HepG2 (cell line): ENCODE measurements around the gene MTCL1. TPM values are rescaled to one million over a fixed set of nuclear protein-coding genes. Genes with fewer than 3 reads are reported as not detected.

Experiments
- ATAC-seq: fragments of 200-7000 bp; cut with Tn5 transposase; 3 replicates; pipeline ENCODE4 v1.9.1; 2020; ENCODE audit warnings: mild to moderate bottlenecking, moderate library complexity
- BruUV-seq: library from RNA; stranded (reverse); fragments of 400-500 nt; replicated peaks from 2 replicates; lab custom pipeline; 2021; lab: Mats Ljungman, UMichigan
- CTCF ChIA-PET: fragments of 300-600 bp; formaldehyde crosslinking; extraction: SDS; loops from one replicate; lab custom pipeline; 2021; ENCODE audit warnings: low total read pairs, inconsistent platforms, low intra/inter-chr PET ratio; lab: Yijun Ruan, JAX
- POLR2A ChIA-PET: fragments of 350-600 bp; sonication (Branson Sonifier 250); formaldehyde crosslinking; loops from one replicate; lab custom pipeline; 2020; ENCODE audit warnings: antibody characterized with exemption, inconsistent platforms; lab: Yijun Ruan, JAX
- DNase-seq: peaks from one replicate; pipeline ENCODE4 v3.0.0-alpha.2; 2015; ENCODE audit warnings: low spot score
- FAIRE-seq: peaks from 3 replicates; lab custom pipeline; 2011; peaks lifted over from hg19 to GRCh38; lab: Jason Lieb, UNC
- H2AFZ ChIP-seq: one replicate; pipeline ENCODE4 v1.6.1; 2011; ENCODE audit warnings: low read length, inconsistent platforms
- H3K27ac ChIP-seq: fragments of 300-600 bp; 3 replicates; pipeline ENCODE4 v1.8.0; 2011; ENCODE audit warnings: mixed run types, mild to moderate bottlenecking, mixed read lengths, low read length, inconsistent platforms; ENCODE audit not compliant: insufficient read depth; ENCODE audit errors: extremely low read length
- H3K27me3 ChIP-seq, 2 experiments: fragments of 200-600 bp in 1 of 2; 2 replicates in 1 of 2; 3 replicates in 1 of 2; pipeline versions ENCODE4 v1.6.0 to v1.8.0; 2011; ENCODE audit warnings: low read length in 2 of 2, mild to moderate bottlenecking in 2 of 2, moderate library complexity in 2 of 2, inconsistent platforms in 1 of 2; ENCODE audit not compliant: insufficient read depth in 2 of 2, control insufficient read depth in 1 of 2
- H3K36me3 ChIP-seq, 2 experiments: fragments of 200-600 bp in 1 of 2; replicated peaks in 1 of 2; 2 replicates in 1 of 2; 3 replicates in 1 of 2; pipeline versions ENCODE4 v1.5.1 to v1.8.0; 2011; ENCODE audit warnings: low read length in 2 of 2, inconsistent platforms in 1 of 2; ENCODE audit not compliant: insufficient read depth in 2 of 2, control insufficient read depth in 1 of 2
- H3K4me1 ChIP-seq: 2 replicates; pipeline ENCODE4 v1.5.1; 2012; ENCODE audit warnings: low read length, inconsistent platforms; ENCODE audit not compliant: insufficient read depth
- H3K4me2 ChIP-seq: 2 replicates; pipeline ENCODE4 v1.6.0; 2011; ENCODE audit warnings: low read depth, low read length, inconsistent platforms
- H3K4me3 ChIP-seq, 3 experiments: fragments of 200-600 bp in 1 of 3; sonication (generic), shearing (Covaris generic) in 1 of 3; replicated peaks in 1 of 3; 2 replicates each; pipeline ENCODE4 v1.5.1; 2011 to 2016; ENCODE audit warnings: low read length in 3 of 3, inconsistent platforms in 2 of 3, low read depth in 2 of 3, mild to moderate bottlenecking in 2 of 3, control low read depth in 1 of 3, mixed read lengths in 1 of 3; ENCODE audit not compliant: insufficient read depth in 1 of 3
- H3K79me2 ChIP-seq: one replicate; pipeline ENCODE4 v1.6.1; 2011; ENCODE audit warnings: low read length, inconsistent platforms; ENCODE audit not compliant: insufficient read depth
- H3K9ac ChIP-seq: 2 replicates; pipeline ENCODE4 v1.6.0; 2011; ENCODE audit warnings: mild to moderate bottlenecking, low read depth, low read length, inconsistent platforms; ENCODE audit not compliant: insufficient read depth
- H3K9me3 ChIP-seq: 2 replicates; pipeline ENCODE4 v1.5.1; 2012; ENCODE audit warnings: mild to moderate bottlenecking, low read length
- H4K20me1 ChIP-seq: 2 replicates; pipeline ENCODE4 v1.6.0; 2011; ENCODE audit warnings: inconsistent platforms, mild to moderate bottlenecking, low read length, moderate library complexity; ENCODE audit not compliant: insufficient read depth
- AHR ChIP-seq: IDR thresholded peaks from 2 replicates; pipeline ENCODE4 v1.6.1; 2018; ENCODE audit warnings: missing genetic modification reagents, missing compliant biosample characterization
- CCDC6 ChIP-seq: sonication (generic); formaldehyde crosslinking; IDR thresholded peaks from 2 replicates; pipeline ENCODE4 v1.8.1; 2022; ENCODE audit warnings: mild to moderate bottlenecking, missing genetic modification reagents, moderate library complexity
- FLYWCH1 ChIP-seq: sonication (generic); formaldehyde crosslinking; IDR thresholded peaks from 2 replicates; pipeline ENCODE4 v1.8.1; 2023; ENCODE audit warnings: mild to moderate bottlenecking, missing genetic modification reagents
- KAT8 ChIP-seq: IDR thresholded peaks from 2 replicates; pipeline ENCODE4 v1.6.1; 2016; ENCODE audit warnings: missing genetic modification reagents, missing compliant biosample characterization
- PHF5A ChIP-seq: IDR thresholded peaks from one replicate; pipeline ENCODE4 v1.6.1; 2018; ENCODE audit warnings: low read depth, missing genetic modification reagents; ENCODE audit not compliant: unreplicated experiment
- RFXANK ChIP-seq: IDR thresholded peaks from 2 replicates; pipeline ENCODE4 v1.6.1; 2016
- RFXAP ChIP-seq: sonication (generic); formaldehyde crosslinking; IDR thresholded peaks from 2 replicates; pipeline ENCODE4 v1.4.0; 2020; ENCODE audit warnings: missing genetic modification reagents, borderline replicate concordance
- ZFX ChIP-seq: sonication (generic); formaldehyde crosslinking; IDR thresholded peaks from 2 replicates; pipeline ENCODE4 v1.4.0; 2020; ENCODE audit warnings: mild to moderate bottlenecking, low read depth, missing genetic modification reagents, moderate library complexity
- ZNF549 ChIP-seq: sonication (generic); formaldehyde crosslinking; IDR thresholded peaks from 2 replicates; pipeline ENCODE4 v1.5.0; 2020; ENCODE audit warnings: missing genetic modification reagents
- ZNF672 ChIP-seq: sonication (generic); formaldehyde crosslinking; IDR thresholded peaks from 2 replicates; pipeline ENCODE4 v1.8.1; 2022; ENCODE audit warnings: missing genetic modification reagents
- WGBS: methylation state at CpG from one replicate; pipeline ENCODE4 v1.1.6; 2017; ENCODE audit warnings: low lambda C conversion rate; 5-methylcytosine and 5-hydroxymethylcytosine counted together
- in situ Hi-C: cut with HindIII; loops from 2 replicates; pipeline ENCODE4 v1.10.0; 2017; ENCODE audit warnings: low pct_unique_long_range_greater_than_20kb; ENCODE audit not compliant: extremely low pct_ligation_motif_present
- intact Hi-C: fragments of 100-400 bp; cut with micrococcal nuclease; formaldehyde crosslinking; loops from one replicate; pipeline ENCODE4 v1.10.0; 2022; ENCODE audit not compliant: unreplicated experiment
- polyA plus RNA-seq, 8 experiments: library from polyadenylated mRNA; depleted of rRNA in 3 of 8; stranded (reverse) in 7 of 8; unstranded in 1 of 8; fragments of >200 nt; fragmentation: Illumina TruSeq in 4 of 8; extraction: Trizol in 4 of 8; gene quantifications; 2 replicates each; pipeline versions ENCODE4 v1.2.1 to v1.2.3, GENCODE V29; 2011 to 2016; ENCODE audit warnings: low read depth in 4 of 8, missing spikeins in 1 of 8, mixed read lengths in 1 of 8; ENCODE audit not compliant: insufficient read depth in 1 of 8
- total RNA-seq, 5 experiments: library from RNA; depleted of rRNA; stranded (reverse); fragments of >200 nt; fragmentation: Illumina TruSeq; extraction: Trizol; gene quantifications; 2 replicates each; pipeline ENCODE4 v1.2.3, GENCODE V29; 2016; ENCODE audit warnings: low read depth in 1 of 5
- TF ChIP-seq, protein P1 (sequence below): sonication (generic); formaldehyde crosslinking; IDR thresholded peaks from 2 replicates; pipeline ENCODE4 v1.4.0; 2020; ENCODE audit warnings: missing genetic modification reagents, borderline replicate concordance
- TF ChIP-seq, protein P2 (sequence below), 2 experiments: sonication (generic) in 1 of 2; formaldehyde crosslinking in 1 of 2; IDR thresholded peaks; 2 replicates each; pipeline versions ENCODE4 v1.4.0 to v1.6.1; 2018 to 2020; ENCODE audit warnings: missing genetic modification reagents in 2 of 2, borderline replicate concordance in 1 of 2, low read depth in 1 of 2, mild to moderate bottlenecking in 1 of 2, missing biosample characterization in 1 of 2

The MTCL1 gene
- total and polyA plus RNA-seq, 2 of the 13 experiments (the other 11 are each of a cell fraction or from before 2014, with no cell fraction given), result 3.1 to 3.2 TPM

DNA sequence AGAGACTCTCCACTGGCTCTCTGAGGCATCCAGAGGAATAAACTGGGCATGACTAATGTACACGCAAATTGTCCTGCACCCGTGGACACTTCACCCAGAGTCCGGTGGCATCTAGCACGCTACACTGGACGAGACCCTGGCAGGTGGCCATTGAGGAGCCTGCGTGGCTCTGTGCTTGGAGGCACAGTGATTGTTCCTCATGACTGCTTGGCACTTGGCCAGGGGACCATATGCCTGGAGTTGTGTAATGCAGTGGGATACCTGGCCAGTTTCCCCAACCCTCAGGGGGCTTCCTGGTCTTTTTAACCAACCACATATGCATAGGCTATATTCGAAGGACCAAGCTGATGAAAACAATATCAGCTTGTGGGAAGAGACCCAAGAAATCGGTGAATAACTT is 66.6 kb downstream of the MTCL1 start:
- POLR2A ChIA-PET, result no interaction called here

More for the DNA sequence above, 66.6 kb downstream of the MTCL1 start:
- FAIRE-seq (no peak), DNase-seq (no peak), ATAC-seq (no peak)
- 77% methylated on average over 8 of the region's 8 CpGs for WGBS
- in situ Hi-C loops, result no loop called here
- Histone ChIP-seq H3K4me3 (no peak overlapping the region), H3K79me2 (no peaks in the 10 kb centered on the region), H3K27ac (no peak overlapping the region), H3K9me3 (no peaks in the 10 kb centered on the region), H4K20me1 (no peaks in the 10 kb centered on the region), H3K27me3 (no peaks in the 10 kb centered on the region), H3K4me2 (no peak overlapping the region), H3K36me3 (no peaks in the 10 kb centered on the region), H3K9ac (no peak overlapping the region), H2AFZ (no peak overlapping the region), H3K4me1 (no peaks in the 10 kb centered on the region)
- CTCF ChIA-PET, result no interaction called here
- TF ChIP-seq CCDC6 (CRISPR knock-in tag) (no peak), RFXANK (no peak), AHR (CRISPR knock-in tag) (no peak), ZFX (no peak), KAT8 (no peak), ZNF672 (CRISPR knock-in tag) (no peak), RFXAP (no peak), PHF5A (CRISPR knock-in tag) (no peak), FLYWCH1 (no peak), ZNF549 (CRISPR knock-in tag) (no peak)
- TF ChIP-seq, protein P1, sequence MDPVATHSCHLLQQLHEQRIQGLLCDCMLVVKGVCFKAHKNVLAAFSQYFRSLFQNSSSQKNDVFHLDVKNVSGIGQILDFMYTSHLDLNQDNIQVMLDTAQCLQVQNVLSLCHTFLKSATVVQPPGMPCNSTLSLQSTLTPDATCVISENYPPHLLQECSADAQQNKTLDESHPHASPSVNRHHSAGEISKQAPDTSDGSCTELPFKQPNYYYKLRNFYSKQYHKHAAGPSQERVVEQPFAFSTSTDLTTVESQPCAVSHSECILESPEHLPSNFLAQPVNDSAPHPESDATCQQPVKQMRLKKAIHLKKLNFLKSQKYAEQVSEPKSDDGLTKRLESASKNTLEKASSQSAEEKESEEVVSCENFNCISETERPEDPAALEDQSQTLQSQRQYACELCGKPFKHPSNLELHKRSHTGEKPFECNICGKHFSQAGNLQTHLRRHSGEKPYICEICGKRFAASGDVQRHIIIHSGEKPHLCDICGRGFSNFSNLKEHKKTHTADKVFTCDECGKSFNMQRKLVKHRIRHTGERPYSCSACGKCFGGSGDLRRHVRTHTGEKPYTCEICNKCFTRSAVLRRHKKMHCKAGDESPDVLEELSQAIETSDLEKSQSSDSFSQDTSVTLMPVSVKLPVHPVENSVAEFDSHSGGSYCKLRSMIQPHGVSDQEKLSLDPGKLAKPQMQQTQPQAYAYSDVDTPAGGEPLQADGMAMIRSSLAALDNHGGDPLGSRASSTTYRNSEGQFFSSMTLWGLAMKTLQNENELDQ, result no peak
- TF ChIP-seq, protein P2, sequence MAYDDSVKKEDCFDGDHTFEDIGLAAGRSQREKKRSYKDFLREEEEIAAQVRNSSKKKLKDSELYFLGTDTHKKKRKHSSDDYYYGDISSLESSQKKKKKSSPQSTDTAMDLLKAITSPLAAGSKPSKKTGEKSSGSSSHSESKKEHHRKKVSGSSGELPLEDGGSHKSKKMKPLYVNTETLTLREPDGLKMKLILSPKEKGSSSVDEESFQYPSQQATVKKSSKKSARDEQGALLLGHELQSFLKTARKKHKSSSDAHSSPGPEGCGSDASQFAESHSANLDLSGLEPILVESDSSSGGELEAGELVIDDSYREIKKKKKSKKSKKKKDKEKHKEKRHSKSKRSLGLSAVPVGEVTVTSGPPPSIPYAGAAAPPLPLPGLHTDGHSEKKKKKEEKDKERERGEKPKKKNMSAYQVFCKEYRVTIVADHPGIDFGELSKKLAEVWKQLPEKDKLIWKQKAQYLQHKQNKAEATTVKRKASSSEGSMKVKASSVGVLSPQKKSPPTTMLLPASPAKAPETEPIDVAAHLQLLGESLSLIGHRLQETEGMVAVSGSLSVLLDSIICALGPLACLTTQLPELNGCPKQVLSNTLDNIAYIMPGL (CRISPR knock-in tag; IDR thresholded peaks at IDR 0.05; ENCODE audit: borderline replicate concordance in 1 of 2, low read depth in 1 of 2), result no peak
- BruUV-seq, result no TSS peak
- intact Hi-C loops, result no loop called here
